GM18951 (cell line): ENCODE measurements around the gene KRT84.

Experiments
- POLR2A ChIP-seq: IDR thresholded peaks from 4 replicates; pipeline ENCODE4 v1.6.1; 2011; ENCODE audit warnings: mild to moderate bottlenecking; ENCODE audit not compliant: insufficient read length, insufficient read depth; ENCODE audit errors: extremely low read depth
- in situ Hi-C: fragments of 300-500 bp; cut with MboI; formaldehyde crosslinking; loops from one replicate; pipeline ENCODE4 v1.12.0; 2022; ENCODE audit warnings: low sequenced_read_pairs, mixed read lengths, inconsistent platforms; ENCODE audit not compliant: unreplicated experiment

The KRT84 gene

DNA sequence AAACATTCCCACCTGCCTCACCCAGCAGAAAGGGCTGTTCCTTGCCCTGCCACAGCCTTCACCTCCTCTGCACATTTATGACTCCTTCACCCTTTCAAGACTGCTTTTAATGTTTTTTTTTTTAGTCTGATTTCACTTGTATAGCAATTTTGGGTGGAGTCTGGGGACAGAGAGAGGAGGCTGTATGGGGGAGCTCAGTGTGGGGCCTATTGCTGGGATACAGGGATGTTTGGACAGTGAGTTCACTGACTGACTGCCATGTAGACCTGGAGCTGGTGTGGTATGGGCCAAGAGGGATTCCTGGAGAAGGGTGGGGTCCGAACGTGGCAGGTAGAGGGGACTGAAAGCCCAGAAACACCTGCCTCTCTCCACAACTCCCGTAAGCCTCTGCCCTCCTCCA, 16.2 kb downstream of the KRT84 start:
- in situ Hi-C loops: no loop called here
- no peak for TF ChIP-seq POLR2A

DNA sequence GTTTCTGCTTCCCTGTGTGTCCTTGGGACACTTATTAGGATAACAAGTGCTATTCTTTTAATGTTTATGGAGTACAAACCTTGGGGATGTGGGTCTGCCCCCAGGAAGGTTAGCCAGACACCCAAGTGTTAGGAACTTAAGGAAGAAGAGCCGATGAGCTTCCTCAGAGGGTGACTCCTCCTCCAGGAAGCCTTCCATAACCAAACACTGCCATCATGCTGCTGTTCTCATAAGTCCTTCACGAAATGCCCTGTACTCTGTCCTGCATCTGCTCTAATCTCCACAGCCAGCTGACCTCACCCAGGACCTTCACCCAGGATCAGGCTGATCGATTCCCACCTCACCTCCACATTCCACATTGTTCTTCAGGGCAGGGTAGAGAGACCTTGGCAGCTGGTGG, 16.9 kb downstream of the KRT84 start:
- no peak for TF ChIP-seq POLR2A
- in situ Hi-C loops: no loop called here

GRCh38 chr12:52367876-52368275, 17.6 kb downstream of the KRT84 start:
- no peak for TF ChIP-seq POLR2A
- in situ Hi-C loops: no loop called here

GRCh38 chr12:52366738-52367485, 18.5 kb downstream of the KRT84 start, which contains the start of gene KRT85:
Gene KRT85 (minus strand): TSS chr12:52367481. CDS start chr12:52367405, 76 bp downstream.
- in situ Hi-C loops: no loop called here

DNA sequence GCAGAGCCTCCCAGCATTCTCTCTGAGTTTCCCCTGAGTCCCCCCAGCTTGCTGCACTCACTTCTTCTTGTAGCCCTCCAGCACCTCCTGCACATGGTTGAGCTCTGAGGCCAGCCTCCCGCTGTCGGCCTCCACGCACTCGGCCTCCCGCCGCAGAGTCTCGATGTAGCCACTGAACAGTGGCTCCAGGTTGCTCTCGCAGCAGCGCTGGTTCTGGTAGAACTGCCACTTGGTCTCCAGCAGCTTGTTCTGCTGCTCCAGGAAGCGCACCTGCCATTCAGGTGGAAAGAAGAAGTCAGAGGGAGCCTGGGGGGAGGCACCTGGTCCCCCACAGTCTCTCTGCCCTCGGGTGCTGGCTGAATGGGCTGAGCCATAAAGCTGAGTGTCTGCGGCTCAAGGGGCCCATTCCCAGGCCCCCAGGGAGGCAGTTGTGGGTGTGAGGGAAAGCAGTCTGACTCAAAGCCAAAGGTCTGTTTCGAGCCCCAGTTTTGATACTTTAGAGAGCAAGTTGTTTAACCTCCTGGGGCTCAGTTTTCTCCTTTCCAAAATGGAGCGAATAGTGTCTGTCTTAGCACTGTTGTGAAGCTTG, 20.5 kb downstream of the KRT84 start:
- in situ Hi-C loops: no loop called here
- no peak for TF ChIP-seq POLR2A

More at GRCh38 chr12:52366738-52367485, 18.5 kb downstream of the KRT84 start, which contains the start of gene KRT85:
- no peak for TF ChIP-seq POLR2A

GRCh38 chr12:52364061-52364460, 21.4 kb downstream of the KRT84 start:
- TF ChIP-seq POLR2A: no peak
- in situ Hi-C loops: no loop called here

DNA sequence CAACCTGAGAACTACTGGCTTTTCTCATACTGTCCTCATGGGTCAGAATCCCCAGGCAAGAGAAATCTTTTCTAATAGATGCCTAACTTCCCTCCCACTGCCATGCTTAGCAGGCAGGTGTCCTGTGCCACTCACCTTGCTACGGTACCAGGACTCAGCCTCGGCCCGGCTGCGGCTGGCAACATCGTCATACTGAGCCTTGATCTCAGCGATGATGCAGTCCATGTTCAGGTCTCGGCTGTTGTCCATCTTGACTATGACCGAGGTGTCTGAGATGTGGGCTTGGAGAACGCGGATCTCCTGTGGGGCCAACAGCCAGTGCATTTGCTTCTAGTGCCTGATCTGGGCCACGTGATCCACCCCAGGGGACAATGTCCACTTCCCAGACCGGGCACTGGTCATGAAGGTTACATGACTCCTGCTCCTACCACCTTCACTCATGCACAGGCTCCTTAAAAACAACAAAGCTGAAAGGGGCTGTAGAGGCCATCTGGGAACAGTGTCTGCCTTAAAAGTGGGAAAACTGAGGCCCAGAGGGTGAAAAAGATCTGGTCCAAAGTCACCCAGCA, 22.3 kb downstream of the KRT84 start:
- TF ChIP-seq POLR2A: no peak
- in situ Hi-C loops: no loop called here

DNA sequence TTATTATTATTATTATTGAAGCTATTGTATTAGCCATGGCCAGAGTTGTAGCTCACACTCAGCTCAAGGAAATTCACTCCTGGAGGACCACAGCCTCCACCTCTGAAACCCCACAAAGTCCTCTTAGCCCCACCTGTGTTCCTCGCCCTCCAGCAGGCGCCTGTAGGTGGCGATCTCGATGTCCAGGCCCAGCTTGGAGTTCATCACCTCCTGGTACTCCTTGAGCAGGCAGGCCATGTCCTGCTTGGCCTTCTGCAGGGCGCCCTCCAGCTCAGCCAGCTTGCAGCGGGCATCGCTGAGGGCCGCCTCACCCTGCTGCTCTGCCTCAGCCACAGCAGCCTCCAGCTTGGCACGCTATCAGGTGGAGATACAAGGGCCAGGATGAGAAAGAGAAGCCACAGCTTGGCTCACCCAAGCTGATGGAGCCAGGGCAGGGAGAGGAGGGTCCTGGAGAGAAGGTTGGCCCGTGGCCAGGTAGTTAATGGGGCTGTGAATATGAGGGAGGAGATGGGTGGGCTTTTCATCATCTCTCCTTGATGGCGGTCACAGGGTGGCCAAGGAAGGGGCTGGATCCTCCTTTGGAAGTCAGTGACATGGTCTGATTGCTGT, 23.2 kb downstream of the KRT84 start:
- no peak for TF ChIP-seq POLR2A
- in situ Hi-C loops: no loop called here

DNA sequence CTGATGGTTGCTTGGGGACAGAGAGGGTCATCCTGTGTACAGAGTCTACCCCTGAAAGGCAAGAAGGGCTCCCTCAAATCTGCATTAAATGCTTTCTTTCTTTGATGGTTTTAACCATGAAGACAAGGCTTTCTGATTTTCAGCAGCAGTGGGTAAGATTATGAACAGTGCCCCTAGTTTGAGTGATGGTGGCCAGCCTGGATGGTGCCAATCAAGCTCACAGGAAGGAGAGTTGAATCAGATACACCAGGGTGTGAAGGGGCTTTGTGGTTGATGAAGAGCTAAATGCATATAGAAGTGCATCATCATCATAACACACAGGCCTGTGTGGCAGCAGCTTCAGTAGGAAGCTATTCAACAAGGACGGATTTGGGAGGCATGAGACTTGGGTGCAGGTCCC, 23.9 kb downstream of the KRT84 start:
- in situ Hi-C loops: no loop called here

GRCh38 chr12:52360663-52361271, 24.7 kb downstream of the KRT84 start:
- in situ Hi-C loops: no loop called here
- TF ChIP-seq POLR2A: no peak

More for the DNA sequence above, 23.9 kb downstream of the KRT84 start:
- no peak for TF ChIP-seq POLR2A

DNA sequence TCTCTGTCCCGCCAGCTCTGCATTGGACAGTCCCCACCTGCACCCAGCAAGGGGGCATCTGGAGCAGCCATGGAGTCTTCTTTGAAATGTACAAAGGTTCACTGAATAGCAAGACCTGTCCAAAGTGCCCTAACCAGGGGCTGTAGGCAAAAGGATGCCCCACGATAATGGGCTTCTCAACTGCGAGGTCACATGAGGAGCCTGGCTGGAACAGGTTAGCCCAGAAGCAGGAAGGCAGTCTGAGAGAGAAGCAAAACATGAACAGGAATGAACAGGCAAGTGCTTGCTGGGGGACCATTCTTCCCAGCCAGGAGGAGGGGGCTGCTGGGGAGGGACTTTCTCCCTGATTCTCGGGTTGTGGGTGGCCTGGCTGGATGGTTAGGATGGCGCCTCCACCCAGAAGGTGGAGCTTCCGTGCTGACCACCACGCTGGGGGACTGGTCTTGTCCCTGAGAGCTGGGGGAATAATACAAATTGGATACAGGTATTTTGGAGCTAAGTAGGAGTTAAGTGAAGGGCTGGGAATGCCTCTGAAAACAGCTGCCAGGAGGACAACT, 25.3 kb downstream of the KRT84 start:
- no peak for TF ChIP-seq POLR2A
- in situ Hi-C loops: no loop called here

- TF ChIP-seq POLR2A: no peak
- in situ Hi-C loops: no loop called here
Measured at GRCh38 chr12:52359621-52360061, 25.8 kb downstream of the KRT84 start.
